Astrocyte (in vitro differentiated cells and primary cell): Measurements from ENCODE around the gene PYGB. TPM values are rescaled to one million over a fixed set of nuclear protein-coding genes. Genes with fewer than 3 reads are reported as not detected.

Source experiments
- DNase-seq: peaks from one replicate; pipeline ENCODE4 v3.0.0-alpha.2; 2010; ENCODE audit warnings: low read depth
- FAIRE-seq: peaks from 2 replicates; lab custom pipeline; 2011; peaks lifted over from hg19 to GRCh38; lab: Jason Lieb, UNC
- H2AFZ ChIP-seq: 2 replicates; pipeline ENCODE4 v1.6.0; 2012; ENCODE audit warnings: low read depth, low read length, inconsistent platforms
- H3K27ac ChIP-seq: 2 replicates; pipeline ENCODE4 v1.5.1; 2011; ENCODE audit warnings: low read depth, low read length, inconsistent platforms
- H3K27me3 ChIP-seq: 2 replicates; pipeline ENCODE4 v1.6.0; 2011; ENCODE audit warnings: low read length, inconsistent platforms; ENCODE audit not compliant: insufficient read depth
- H3K36me3 ChIP-seq: 2 replicates; pipeline ENCODE4 v1.5.1; 2011; ENCODE audit warnings: low read length, inconsistent platforms; ENCODE audit not compliant: insufficient read depth
- H3K4me1 ChIP-seq: 2 replicates; pipeline ENCODE4 v1.5.1; 2011; ENCODE audit warnings: low read length, inconsistent platforms; ENCODE audit not compliant: insufficient read depth
- H3K4me2 ChIP-seq: 2 replicates; pipeline ENCODE4 v1.6.0; 2012; ENCODE audit warnings: low read length, inconsistent platforms
- H3K4me3 ChIP-seq: 2 replicates; pipeline ENCODE4 v1.5.1; 2011; ENCODE audit warnings: low read depth, mild to moderate bottlenecking, low read length, inconsistent platforms; ENCODE audit not compliant: insufficient read depth
- H3K79me2 ChIP-seq: 2 replicates; pipeline ENCODE4 v1.6.0; 2012; ENCODE audit warnings: mild to moderate bottlenecking, low read length, inconsistent platforms; ENCODE audit not compliant: insufficient read depth
- H3K9ac ChIP-seq: 2 replicates; pipeline ENCODE4 v1.6.0; 2012; ENCODE audit warnings: mild to moderate bottlenecking, low read length, inconsistent platforms
- H3K9me3 ChIP-seq: 2 replicates; pipeline ENCODE4 v1.5.1; 2012; ENCODE audit warnings: low read depth, mild to moderate bottlenecking, low read length, inconsistent platforms; ENCODE audit not compliant: insufficient read depth
- H4K20me1 ChIP-seq: 2 replicates; pipeline ENCODE4 v1.6.0; 2012; ENCODE audit warnings: low read length, inconsistent platforms; ENCODE audit not compliant: insufficient read depth
- H3K27ac Mint-ChIP-seq: one replicate; pipeline ENCODE4 v1.8.0; 2021; ENCODE audit warnings: mild to moderate bottlenecking, mixed read lengths; ENCODE audit not compliant: unreplicated experiment
- H3K27me3 Mint-ChIP-seq: one replicate; pipeline ENCODE4 v1.8.0; 2021; ENCODE audit warnings: low read depth, mixed read lengths; ENCODE audit not compliant: unreplicated experiment
- H3K36me3 Mint-ChIP-seq: one replicate; pipeline ENCODE4 v1.8.0; 2021; ENCODE audit warnings: low read depth, mixed read lengths; ENCODE audit not compliant: unreplicated experiment
- H3K4me1 Mint-ChIP-seq: one replicate; pipeline ENCODE4 v1.8.0; 2021; ENCODE audit warnings: low read depth, mixed read lengths; ENCODE audit not compliant: unreplicated experiment
- H3K4me3 Mint-ChIP-seq: one replicate; pipeline ENCODE4 v1.8.0; 2021; ENCODE audit warnings: mild to moderate bottlenecking, moderate library complexity, mixed read lengths; ENCODE audit not compliant: unreplicated experiment
- H3K9me3 Mint-ChIP-seq: one replicate; pipeline ENCODE4 v1.8.0; 2021; ENCODE audit warnings: mild to moderate bottlenecking, mixed read lengths; ENCODE audit not compliant: unreplicated experiment
- CTCF ChIP-seq: IDR thresholded peaks from 2 replicates; pipeline ENCODE4 v1.5.1; 2011; ENCODE audit warnings: low read depth, mild to moderate bottlenecking, inconsistent platforms, low read length, moderate library complexity; ENCODE audit not compliant: insufficient read depth
- EZH2 ChIP-seq: IDR thresholded peaks from 2 replicates; pipeline ENCODE4 v1.6.1; 2012; ENCODE audit warnings: mild to moderate bottlenecking, low read length, inconsistent platforms; ENCODE audit not compliant: insufficient read depth
- total RNA-seq: library from RNA; stranded (reverse); gene quantifications from 2 replicates; pipeline ENCODE4 v1.2.1, GENCODE V29; 2021

Gene PYGB
- total RNA-seq, 1 donor from 2014 or later: 206 TPM

GRCh38 chr20:25218109-25218486 lies 29.8 kb upstream of the PYGB start:
- Mint-ChIP-seq H3K27me3 (no peaks in the 10 kb centered on the region), H3K27ac (no peak overlapping the region), H3K36me3 (peaks cover 13% of the 10 kb centered on the region), H3K4me3 (no peak overlapping the region), H3K9me3 (no peaks in the 10 kb centered on the region), H3K4me1 (peaks cover 7% of the 10 kb centered on the region)
- Histone ChIP-seq H3K27me3 (no peaks in the 10 kb centered on the region), H3K9me3 (no peaks in the 10 kb centered on the region), H3K4me2 (no peak overlapping the region), H3K4me3 (no peak overlapping the region), H2AFZ (no peak overlapping the region), H3K36me3 (peaks cover 11% of the 10 kb centered on the region), H3K79me2 (no peaks in the 10 kb centered on the region), H3K4me1 (peaks cover 18% of the 10 kb centered on the region), H4K20me1 (no peaks in the 10 kb centered on the region), H3K27ac (no peak overlapping the region), H3K9ac (no peak overlapping the region)
- FAIRE-seq: no peak
- TF ChIP-seq EZH2: no peak
- no peak for DNase-seq

- Histone ChIP-seq H3K4me1 (peaks cover 21% of the 10 kb centered on the region), H3K79me2 (no peaks in the 10 kb centered on the region), H4K20me1 (no peaks in the 10 kb centered on the region), H2AFZ (no peak overlapping the region), H3K36me3 (peaks cover 9% of the 10 kb centered on the region), H3K4me3 (no peak overlapping the region), H3K27me3 (no peaks in the 10 kb centered on the region), H3K9me3 (no peaks in the 10 kb centered on the region), H3K4me2 (no peak overlapping the region), H3K9ac (no peak overlapping the region), H3K27ac (no peak overlapping the region)
- Mint-ChIP-seq H3K4me3 (no peak overlapping the region), H3K4me1 (peaks cover 11% of the 10 kb centered on the region), H3K36me3 (peaks cover 13% of the 10 kb centered on the region), H3K27ac (no peak overlapping the region), H3K27me3 (no peaks in the 10 kb centered on the region), H3K9me3 (no peaks in the 10 kb centered on the region)
- DNase-seq: no peak
- TF ChIP-seq EZH2 (no peak), CTCF (no peak)
- FAIRE-seq: no peak
These were observed 29.4 kb upstream of the PYGB start for GRCh38 chr20:25218492-25218891.

GRCh38 chr20:25219365-25219764 lies 28.5 kb upstream of the PYGB start:
- no peaks in the 10 kb centered on the region for H3K27me3 Mint-ChIP-seq
- H3K9me3 Mint-ChIP-seq: no peaks in the 10 kb centered on the region
- no peak overlapping the region for H3K4me3 Mint-ChIP-seq
- peaks cover 11% of the 10 kb centered on the region for H3K36me3 Mint-ChIP-seq
- Histone ChIP-seq H2AFZ (no peak overlapping the region), H3K4me3 (no peak overlapping the region), H3K27me3 (no peaks in the 10 kb centered on the region), H4K20me1 (no peaks in the 10 kb centered on the region), H3K27ac (no peak overlapping the region), H3K79me2 (no peaks in the 10 kb centered on the region), H3K9ac (no peak overlapping the region), H3K36me3 (peaks cover 9% of the 10 kb centered on the region), H3K9me3 (no peaks in the 10 kb centered on the region), H3K4me2 (no peak overlapping the region), H3K4me1 (peaks cover 30% of the 10 kb centered on the region)
- FAIRE-seq (no peak), DNase-seq (no peak)
- TF ChIP-seq EZH2 (no peak), CTCF (no peak)
- peaks cover 16% of the 10 kb centered on the region for H3K4me1 Mint-ChIP-seq
- no peak overlapping the region for H3K27ac Mint-ChIP-seq
